Ramos (cell line): Measurements from ENCODE around the gene CD300LB.
"Not testable (repeated sequence)": the region's sequence is repeated elsewhere in the genome, so short reads cannot be mapped to it uniquely, and the experiment has no call there.

ENCODE experiments used
- in situ Hi-C: fragments of 300-500 bp; cut with MboI; formaldehyde crosslinking; loops from one replicate; pipeline ENCODE4 v1.14.3; 2022; ENCODE audit warnings: low sequenced_read_pairs; ENCODE audit not compliant: unreplicated experiment

Gene CD300LB

GRCh38 chr17:74502861-74503260, 28.4 kb downstream of the CD300LB start:
- in situ Hi-C loops = no loop called here

- in situ Hi-C loops = no loop called here
Measured at GRCh38 chr17:74499992-74500391, 31.3 kb downstream of the CD300LB start.

- in situ Hi-C loops = no loop called here
Measured at GRCh38 chr17:74497471-74497870, 33.8 kb downstream of the CD300LB start.

GRCh38 chr17:74493331-74493833, 37.9 kb downstream of the CD300LB start:
- in situ Hi-C loops = no loop called here

- in situ Hi-C loops = no loop called here
Measured at GRCh38 chr17:74491626-74492025, 39.6 kb downstream of the CD300LB start.

- in situ Hi-C loops = no loop called here
Measured at GRCh38 chr17:74490716-74491115, 40.6 kb downstream of the CD300LB start.

GRCh38 chr17:74488276-74488675, 43.0 kb downstream of the CD300LB start:
- in situ Hi-C loops = not testable (repeated sequence)

GRCh38 chr17:74485841-74486240, 45.4 kb downstream of the CD300LB start:
- in situ Hi-C loops = no loop called here

- in situ Hi-C loops = no loop called here
Measured at GRCh38 chr17:74485022-74485743, 46.1 kb downstream of the CD300LB start.

- in situ Hi-C loops = no loop called here
Measured at GRCh38 chr17:74484066-74484465, 47.2 kb downstream of the CD300LB start.

- in situ Hi-C loops = no loop called here
Measured at GRCh38 chr17:74481621-74482020, 49.7 kb downstream of the CD300LB start.

GRCh38 chr17:74480290-74480689, 51.0 kb downstream of the CD300LB start:
- in situ Hi-C loops = no loop called here

GRCh38 chr17:74478420-74479100, 52.7 kb downstream of the CD300LB start:
- in situ Hi-C loops = no loop called here

GRCh38 chr17:74477411-74477810, 53.9 kb downstream of the CD300LB start:
- in situ Hi-C loops = no loop called here

GRCh38 chr17:74475189-74475588, 56.1 kb downstream of the CD300LB start:
- in situ Hi-C loops = no loop called here

GRCh38 chr17:74474043-74474792, 57.1 kb downstream of the CD300LB start:
- in situ Hi-C loops = no loop called here

- in situ Hi-C loops = no loop called here
Measured at GRCh38 chr17:74473294-74473693, 58.0 kb downstream of the CD300LB start.

- in situ Hi-C loops = no loop called here
Measured at GRCh38 chr17:74472890-74473289, 58.4 kb downstream of the CD300LB start.

- in situ Hi-C loops = no loop called here
Measured at GRCh38 chr17:74471341-74471740, 59.9 kb downstream of the CD300LB start.
